ENCODE measurements around the gene MLLT10. TPM values are rescaled to one million over a fixed set of nuclear protein-coding genes. Genes with fewer than 3 reads are reported as not detected.
A peak's percentile ranks its signal among the peaks of the same experiment; 100 is the strongest.

Gene MLLT10
- 52.6 and 58.1 TPM in 2 replicates for total RNA-seq
- long read RNA-seq, partial matches to known transcripts: 19 of 36 reads
- long read RNA-seq, other reads (novel, unspliced or antisense): 17 of 36 reads

- DNase-seq (ENCODE audit: low read depth, low spot score): peak; percentile 89
Observed at GRCh38 chr10:21533467-21534279, at the start of gene MLLT10. TSS of gene MLLT10 (plus strand) at chr10:21534232. CDS start at chr10:21534645, 413 bp downstream.

GRCh38 chr10:21487416-21488180 is 46.4 kb upstream of the MLLT10 start:
- H3K27me3 Mint-ChIP-seq (ENCODE audit: low read depth): no peaks in the 10 kb centered on the region

More at GRCh38 chr10:21533467-21534279, at the start of gene MLLT10:
- peak; percentile 44 for TF ChIP-seq CTCF (conservative IDR thresholded peaks at IDR 0.05)
- H3K27me3 Mint-ChIP-seq (ENCODE audit: low read depth): peaks cover 3% of the 10 kb centered on the region
- no peaks in the 10 kb centered on the region for H3K9me3 Mint-ChIP-seq
- H3K36me3 Mint-ChIP-seq (ENCODE audit: low read depth): peaks cover 6% of the 10 kb centered on the region
- peak within 1 kb of the TSS; percentile 93 for H3K4me3 Mint-ChIP-seq
- H3K27ac Mint-ChIP-seq (ENCODE audit: unreplicated experiment): peak within 1 kb of the TSS; percentile 95
- peaks cover 45% of the 10 kb centered on the region for H3K4me1 Mint-ChIP-seq

GRCh38 chr10:21488246-21488956 is 45.6 kb upstream of the MLLT10 start:
- H3K27ac Mint-ChIP-seq (ENCODE audit: unreplicated experiment): no peak overlapping the region

More at GRCh38 chr10:21487416-21488180, 46.4 kb upstream of the MLLT10 start:
- no peak for TF ChIP-seq CTCF (conservative IDR thresholded peaks at IDR 0.05)
- Mint-ChIP-seq H3K27ac (ENCODE audit: unreplicated experiment) (no peak overlapping the region), H3K9me3 (no peaks in the 10 kb centered on the region), H3K36me3 (ENCODE audit: low read depth) (no peaks in the 10 kb centered on the region), H3K4me3 (no peak overlapping the region), H3K4me1 (peaks cover 17% of the 10 kb centered on the region)
- no peak for DNase-seq (ENCODE audit: low read depth, low spot score)

GRCh38 chr10:21488957-21489446 is 45.0 kb upstream of the MLLT10 start:
- no peak for DNase-seq (ENCODE audit: low read depth, low spot score)
- H3K4me3 Mint-ChIP-seq: peak overlapping the region; percentile 40
- no peaks in the 10 kb centered on the region for H3K9me3 Mint-ChIP-seq
- H3K4me1 Mint-ChIP-seq: peaks cover 28% of the 10 kb centered on the region
- H3K36me3 Mint-ChIP-seq (ENCODE audit: low read depth): peaks cover 2% of the 10 kb centered on the region
- peaks cover under 1% of the 10 kb centered on the region for H3K27me3 Mint-ChIP-seq (ENCODE audit: low read depth)
- no peak overlapping the region for H3K27ac Mint-ChIP-seq (ENCODE audit: unreplicated experiment)
- no peak for TF ChIP-seq CTCF (conservative IDR thresholded peaks at IDR 0.05)

More at GRCh38 chr10:21488246-21488956, 45.6 kb upstream of the MLLT10 start:
- DNase-seq (ENCODE audit: low read depth, low spot score): no peak
- Mint-ChIP-seq H3K4me1 (peaks cover 22% of the 10 kb centered on the region), H3K9me3 (no peaks in the 10 kb centered on the region), H3K36me3 (ENCODE audit: low read depth) (no peaks in the 10 kb centered on the region), H3K4me3 (peak overlapping the region; percentile 40), H3K27me3 (ENCODE audit: low read depth) (no peaks in the 10 kb centered on the region)
- no peak for TF ChIP-seq CTCF (conservative IDR thresholded peaks at IDR 0.05)
